DND-41 (cell line): ENCODE results near the gene MYCBP2.

Source experiments
- CTCF ChIP-seq: IDR thresholded peaks from 2 replicates; pipeline ENCODE4 v1.5.1; 2012; ENCODE audit warnings: borderline replicate concordance, low read length, moderate library complexity, mild to moderate bottlenecking; ENCODE audit not compliant: poor library complexity, severe bottlenecking; ENCODE audit errors: extremely low read depth
- EZH2 ChIP-seq: IDR thresholded peaks from 3 replicates; pipeline ENCODE4 v1.6.1; 2012; ENCODE audit warnings: borderline replicate concordance, low read depth, mild to moderate bottlenecking, moderate library complexity, low read length, inconsistent platforms; ENCODE audit not compliant: severe bottlenecking

GRCh38 chr13:77318741-77319140, 8.2 kb downstream of the MYCBP2 start:
- no peak for TF ChIP-seq CTCF
- TF ChIP-seq EZH2: no peak
